Neural progenitor cell (in vitro differentiated cells): ENCODE data around the gene ARRDC4.

ENCODE experiments used
- EZH2 ChIP-seq: fragments of 200-600 bp; sonication (generic); IDR thresholded peaks from 2 replicates; pipeline ENCODE4 v1.6.1; 2017; ENCODE audit warnings: antibody characterized with exemption, mild to moderate bottlenecking, moderate library complexity
- TF ChIP-seq, protein P1 (sequence below): fragments of 200-600 bp; sonication (generic); IDR thresholded peaks from 2 replicates; pipeline ENCODE4 v1.5.1; 2017; ENCODE audit warnings: antibody characterized with exemption, mild to moderate bottlenecking

DNA sequence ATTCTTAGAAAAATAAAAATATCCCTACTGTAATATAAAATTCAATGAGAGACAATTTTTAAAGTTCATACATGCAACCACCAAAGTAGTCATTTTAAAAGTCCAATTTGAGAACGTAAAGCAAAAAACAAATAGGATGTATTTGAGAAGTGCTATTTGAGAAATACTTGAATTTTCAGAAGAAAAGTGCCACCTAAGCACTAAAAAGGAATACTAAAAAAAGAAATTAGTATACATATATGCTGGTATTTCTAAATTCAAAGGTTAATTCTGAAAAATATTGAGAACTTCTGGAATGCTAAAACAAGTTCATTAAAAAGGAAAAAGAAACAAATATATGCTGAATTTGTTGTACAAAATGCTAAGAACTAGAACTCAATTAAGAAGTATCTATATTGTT is 29.2 kb upstream of the ARRDC4 start:
- TF ChIP-seq, protein P1, sequence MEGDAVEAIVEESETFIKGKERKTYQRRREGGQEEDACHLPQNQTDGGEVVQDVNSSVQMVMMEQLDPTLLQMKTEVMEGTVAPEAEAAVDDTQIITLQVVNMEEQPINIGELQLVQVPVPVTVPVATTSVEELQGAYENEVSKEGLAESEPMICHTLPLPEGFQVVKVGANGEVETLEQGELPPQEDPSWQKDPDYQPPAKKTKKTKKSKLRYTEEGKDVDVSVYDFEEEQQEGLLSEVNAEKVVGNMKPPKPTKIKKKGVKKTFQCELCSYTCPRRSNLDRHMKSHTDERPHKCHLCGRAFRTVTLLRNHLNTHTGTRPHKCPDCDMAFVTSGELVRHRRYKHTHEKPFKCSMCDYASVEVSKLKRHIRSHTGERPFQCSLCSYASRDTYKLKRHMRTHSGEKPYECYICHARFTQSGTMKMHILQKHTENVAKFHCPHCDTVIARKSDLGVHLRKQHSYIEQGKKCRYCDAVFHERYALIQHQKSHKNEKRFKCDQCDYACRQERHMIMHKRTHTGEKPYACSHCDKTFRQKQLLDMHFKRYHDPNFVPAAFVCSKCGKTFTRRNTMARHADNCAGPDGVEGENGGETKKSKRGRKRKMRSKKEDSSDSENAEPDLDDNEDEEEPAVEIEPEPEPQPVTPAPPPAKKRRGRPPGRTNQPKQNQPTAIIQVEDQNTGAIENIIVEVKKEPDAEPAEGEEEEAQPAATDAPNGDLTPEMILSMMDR = no peak
- no peak for TF ChIP-seq EZH2
